Bone marrow (tissue), 2 donors: ENCODE measurements around the gene TTC27.

Source experiments
- DNase-seq, 2 donors: peaks; one replicate each; lab custom pipeline; 2025; lab: John Stamatoyannopoulos, UW

TTC27 gene

GRCh38 chr2:32755666-32756065 is 127.8 kb downstream of the TTC27 start:
- DNase-seq: no peak

- DNase-seq: peak in 1 of 2 donors; percentile 45
Observed at GRCh38 chr2:32756074-32756727, 128.4 kb downstream of the TTC27 start.

GRCh38 chr2:32758232-32758631 is 130.4 kb downstream of the TTC27 start:
- DNase-seq: no peak

- no peak for DNase-seq
Observed at GRCh38 chr2:32760628-32761027, 132.8 kb downstream of the TTC27 start.

- no peak for DNase-seq
Observed at GRCh38 chr2:32768387-32769174, 140.7 kb downstream of the TTC27 start.

GRCh38 chr2:32770360-32770759 is 142.5 kb downstream of the TTC27 start:
- DNase-seq: no peak

- DNase-seq: no peak
Observed at GRCh38 chr2:32772638-32773447, 145.0 kb downstream of the TTC27 start.

- no peak for DNase-seq
Observed at GRCh38 chr2:32773448-32773808, 145.6 kb downstream of the TTC27 start.

GRCh38 chr2:32775954-32776353 is 148.1 kb downstream of the TTC27 start:
- no peak for DNase-seq

- no peak for DNase-seq
Observed at GRCh38 chr2:32777714-32778113, 149.9 kb downstream of the TTC27 start.

GRCh38 chr2:32780961-32781360 is 153.1 kb downstream of the TTC27 start:
- no peak for DNase-seq

- DNase-seq: no peak
Observed at GRCh38 chr2:32783469-32783868, 155.6 kb downstream of the TTC27 start.

GRCh38 chr2:32783933-32784332 is 156.1 kb downstream of the TTC27 start:
- DNase-seq: no peak

GRCh38 chr2:32787207-32787606 is 159.4 kb downstream of the TTC27 start:
- no peak for DNase-seq

GRCh38 chr2:32788114-32788513 is 160.3 kb downstream of the TTC27 start:
- no peak for DNase-seq

- no peak for DNase-seq
Observed at GRCh38 chr2:32792416-32792815, 164.6 kb downstream of the TTC27 start.

GRCh38 chr2:32798829-32799228 is 171.0 kb downstream of the TTC27 start:
- no peak for DNase-seq

GRCh38 chr2:32801741-32802140 is 173.9 kb downstream of the TTC27 start:
- no peak for DNase-seq

GRCh38 chr2:32802877-32803276 is 175.0 kb downstream of the TTC27 start:
- no peak for DNase-seq

- no peak for DNase-seq
Observed at GRCh38 chr2:32804205-32804604, 176.4 kb downstream of the TTC27 start.

GRCh38 chr2:32805104-32806095 is 177.6 kb downstream of the TTC27 start:
- no peak for DNase-seq

- no peak for DNase-seq
Observed at GRCh38 chr2:32806857-32807256, 179.0 kb downstream of the TTC27 start.
